Parathyroid adenoma (tissue), 2 donors: Measurements from ENCODE around the gene BBC3.

Experiments used
- H2AFZ ChIP-seq: fragments of 300-600 bp; sonication (generic); one replicate; pipeline ENCODE4 v1.7.0; 2017; ENCODE audit warnings: antibody characterized with exemption, mild to moderate bottlenecking
- H3K27ac ChIP-seq: fragments of 300-600 bp; sonication (generic); one replicate; pipeline ENCODE4 v1.7.0; 2017
- H3K27me3 ChIP-seq: fragments of 300-600 bp; sonication (generic); one replicate; pipeline ENCODE4 v1.7.0; 2017; ENCODE audit warnings: low read length; ENCODE audit not compliant: control insufficient read depth, insufficient read depth
- H3K36me3 ChIP-seq: fragments of 300-600 bp; sonication (generic); one replicate; pipeline ENCODE4 v1.7.0; 2017; ENCODE audit warnings: low read length; ENCODE audit not compliant: control insufficient read depth, insufficient read depth
- H3K4me1 ChIP-seq: fragments of 300-600 bp; sonication (generic); one replicate; pipeline ENCODE4 v1.7.0; 2017; ENCODE audit warnings: control low read depth
- H3K4me2 ChIP-seq: fragments of 300-600 bp; sonication (generic); one replicate; pipeline ENCODE4 v1.7.0; 2017; ENCODE audit warnings: low read length
- H3K4me3 ChIP-seq: fragments of 300-600 bp; sonication (generic); one replicate; pipeline ENCODE4 v1.7.0; 2017; ENCODE audit warnings: low read depth, low read length
- H3K79me2 ChIP-seq: fragments of 300-600 bp; sonication (generic); one replicate; pipeline ENCODE4 v1.7.0; 2017; ENCODE audit warnings: control low read depth
- H3K9ac ChIP-seq: fragments of 300-600 bp; sonication (generic); one replicate; pipeline ENCODE4 v1.7.0; 2017; ENCODE audit warnings: mild to moderate bottlenecking
- H3K9me3 ChIP-seq: fragments of 300-600 bp; sonication (generic); one replicate; pipeline ENCODE4 v1.7.0; 2017; ENCODE audit warnings: low read length; ENCODE audit not compliant: control insufficient read depth
- CTCF ChIP-seq: fragments of 300-600 bp; sonication (generic); IDR thresholded peaks from one replicate; pipeline ENCODE4 v1.7.0; 2017; ENCODE audit warnings: antibody characterized with exemption, mild to moderate bottlenecking
- donor health status: primary hyperparathyroidism.

Gene BBC3

GRCh38 chr19:47221080-47221841 lies 9.7 kb downstream of the BBC3 start:
- Histone ChIP-seq H3K4me2 (no peak overlapping the region), H3K27me3 (no peaks in the 10 kb centered on the region), H3K9me3 (no peaks in the 10 kb centered on the region), H3K4me1 (peaks cover 4% of the 10 kb centered on the region), H3K36me3 (no peaks in the 10 kb centered on the region), H3K79me2 (no peaks in the 10 kb centered on the region), H2AFZ (no peak overlapping the region), H3K9ac (no peak overlapping the region), H3K4me3 (no peak overlapping the region), H3K27ac (no peak overlapping the region)
- TF ChIP-seq CTCF = no peak

GRCh38 chr19:47215581-47215980 lies 15.4 kb downstream of the BBC3 start:
- no peak overlapping the region for H3K27ac ChIP-seq
- H3K9ac ChIP-seq = no peak overlapping the region
- H3K36me3 ChIP-seq = no peaks in the 10 kb centered on the region
- no peaks in the 10 kb centered on the region for H3K9me3 ChIP-seq
- no peak overlapping the region for H3K4me3 ChIP-seq
- H3K4me2 ChIP-seq = no peak overlapping the region
- peaks cover 8% of the 10 kb centered on the region for H3K4me1 ChIP-seq
- no peak for TF ChIP-seq CTCF
- no peaks in the 10 kb centered on the region for H3K79me2 ChIP-seq
- H3K27me3 ChIP-seq = no peaks in the 10 kb centered on the region
- H2AFZ ChIP-seq = no peak overlapping the region

- H2AFZ ChIP-seq = no peak overlapping the region
- H3K9me3 ChIP-seq = no peaks in the 10 kb centered on the region
- TF ChIP-seq CTCF = peak; percentile 86
- no peaks in the 10 kb centered on the region for H3K79me2 ChIP-seq
- H3K9ac ChIP-seq = no peak overlapping the region
- peaks cover 8% of the 10 kb centered on the region for H3K4me1 ChIP-seq
- no peak overlapping the region for H3K4me3 ChIP-seq
- no peak overlapping the region for H3K4me2 ChIP-seq
- H3K36me3 ChIP-seq = no peaks in the 10 kb centered on the region
- no peaks in the 10 kb centered on the region for H3K27me3 ChIP-seq
- no peak overlapping the region for H3K27ac ChIP-seq
Observed at GRCh38 chr19:47210689-47211316, 20.2 kb downstream of the BBC3 start.

GRCh38 chr19:47210180-47210490 lies 20.9 kb downstream of the BBC3 start:
- Histone ChIP-seq H3K36me3 (no peaks in the 10 kb centered on the region), H3K4me1 (peaks cover 8% of the 10 kb centered on the region), H3K4me2 (no peak overlapping the region), H3K4me3 (no peak overlapping the region), H3K27me3 (no peaks in the 10 kb centered on the region), H3K79me2 (no peaks in the 10 kb centered on the region), H3K27ac (no peak overlapping the region), H3K9me3 (no peaks in the 10 kb centered on the region), H2AFZ (no peak overlapping the region), H3K9ac (no peak overlapping the region)
- TF ChIP-seq CTCF = no peak
